ENCODE results near the gene EARS2.

The EARS2 gene

DNA sequence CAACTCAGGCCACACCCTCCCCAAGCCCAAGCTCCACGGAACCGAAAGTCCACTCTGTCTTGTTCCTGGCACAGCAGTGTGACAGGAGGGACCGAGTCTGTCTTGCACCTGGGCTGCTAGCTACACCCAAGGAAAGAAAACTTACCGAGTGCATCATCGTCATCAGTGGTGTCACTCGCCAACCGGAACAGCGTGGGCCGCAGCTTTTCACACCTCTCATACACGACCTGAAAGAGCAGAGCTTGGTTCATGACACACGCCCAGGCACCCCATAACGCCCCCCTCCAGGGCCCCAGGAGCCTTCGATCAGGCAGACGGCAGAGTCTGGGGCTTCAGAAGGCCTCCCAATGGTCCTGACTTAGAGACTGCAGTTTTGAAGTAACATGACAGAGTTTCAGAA, 74.4 kb downstream of the EARS2 start:
- DNase-seq (ENCODE audit: low read depth in 2 of 2), result no peak

GRCh38 chr16:23480257-23480656, 76.9 kb downstream of the EARS2 start:
- no peak for DNase-seq (ENCODE audit: low read depth in 2 of 2)

DNA sequence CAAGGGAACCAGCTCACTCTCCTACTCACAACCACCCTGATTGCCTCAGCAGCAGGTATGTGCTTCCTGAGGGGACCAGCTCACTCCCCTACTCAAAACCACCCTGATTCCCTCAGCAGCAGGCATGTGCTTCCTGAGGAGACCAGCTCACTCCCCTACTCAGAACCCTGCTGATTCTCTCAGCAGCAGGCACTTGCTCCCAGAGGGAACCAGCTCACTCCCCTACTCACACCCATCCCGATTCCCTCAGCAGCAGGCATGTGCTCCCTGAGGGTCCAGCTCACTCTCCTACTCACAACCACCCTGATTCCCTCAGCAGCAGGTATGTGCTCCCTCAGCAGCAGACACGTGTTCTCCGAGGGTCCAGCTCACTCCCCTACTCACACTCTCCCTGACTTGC, 78.0 kb downstream of the EARS2 start:
- DNase-seq (ENCODE audit: low read depth in 2 of 2), result no peak

GRCh38 chr16:23478566-23478965, 78.6 kb downstream of the EARS2 start:
- no peak for DNase-seq (ENCODE audit: low read depth in 2 of 2)

- no peak for DNase-seq (ENCODE audit: low read depth in 2 of 2)
Observed at GRCh38 chr16:23476289-23476688, 80.9 kb downstream of the EARS2 start.
